SK-N-MC (cell line): ENCODE results near the gene AP5B1.

Experiments
- EZH2 ChIP-seq: fragments of 200-600 bp; sonication (generic); IDR thresholded peaks from one replicate; pipeline ENCODE4 v1.6.1; 2017; ENCODE audit warnings: antibody characterized with exemption
- FOXP2 ChIP-seq: optimal IDR thresholded peaks from 2 replicates; pipeline ENCODE3; 2011; ENCODE audit warnings: mild to moderate bottlenecking, moderate library complexity; ENCODE audit not compliant: insufficient read depth; ENCODE audit errors: extremely low read length, control extremely low read depth
- POLR2AphosphoS5 ChIP-seq: IDR thresholded peaks from 2 replicates; pipeline ENCODE4 v1.6.1; 2012; ENCODE audit warnings: mild to moderate bottlenecking, low read depth, low read length, borderline replicate concordance

DNA sequence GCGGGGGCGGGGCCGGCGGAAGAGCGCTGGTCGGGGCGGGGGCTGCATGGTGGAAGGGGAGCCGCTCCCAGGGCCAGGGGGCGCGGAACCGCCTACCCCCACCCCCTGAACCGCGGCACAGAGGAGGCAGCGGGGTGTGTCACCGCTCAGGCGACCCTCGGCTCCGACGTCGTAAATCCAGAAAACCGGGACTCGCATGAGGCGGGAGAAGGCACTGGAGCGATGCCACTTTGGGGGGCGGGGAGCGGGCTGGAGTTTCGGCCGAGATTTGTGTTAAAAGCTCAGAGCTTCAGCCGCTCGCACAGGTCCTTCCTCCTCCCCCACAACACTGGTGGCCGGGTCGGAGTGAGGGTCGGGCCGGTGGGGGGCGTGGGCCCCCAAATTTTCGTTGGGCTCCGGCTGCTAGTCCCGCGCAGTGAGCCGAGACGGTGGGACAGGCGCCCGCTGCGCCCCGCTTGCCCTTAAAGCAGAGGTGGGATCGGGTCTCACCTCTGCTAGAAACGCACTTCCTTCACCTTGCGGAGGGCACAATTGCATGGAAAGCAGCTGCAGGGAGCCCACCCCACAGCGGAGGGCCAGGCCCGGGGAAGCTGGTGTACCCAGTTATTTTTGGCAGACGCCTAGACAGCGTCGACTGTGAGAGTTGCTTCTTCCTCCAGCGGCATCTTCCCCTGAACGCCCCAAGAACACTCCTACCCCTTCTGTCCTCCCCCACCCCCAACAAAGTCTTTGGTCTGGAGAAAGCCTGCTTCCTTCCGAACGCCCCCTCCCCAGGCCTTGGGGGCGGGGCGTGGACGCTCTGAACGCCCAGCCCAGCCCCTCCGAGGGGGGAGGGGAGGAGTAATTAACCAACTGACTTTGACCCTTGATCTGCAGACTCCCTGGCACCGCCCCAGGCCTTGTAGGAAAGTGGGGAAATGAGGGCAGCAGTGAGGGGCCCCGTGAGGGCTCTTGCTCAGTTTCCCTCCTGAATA lies 7.2 kb upstream of the AP5B1 start:
- no peak for TF ChIP-seq POLR2AphosphoS5
- no peak for TF ChIP-seq EZH2
- TF ChIP-seq FOXP2: no peak
